GM19438 (cell line): ENCODE data around the gene CDC42EP2.
"Not testable (repeated sequence)": the region's sequence is repeated elsewhere in the genome, so short reads cannot be mapped to it uniquely, and the experiment has no call there.

ENCODE experiments used
- ATAC-seq: cut with Tn5 transposase; IDR thresholded peaks from one replicate; pipeline ENCODE4 v1.9.1; 2021; ENCODE audit warnings: low read depth; ENCODE audit not compliant: unreplicated experiment

CDC42EP2 gene

GRCh38 chr11:65317025-65317786 lies 2.5 kb downstream of the CDC42EP2 start:
- ATAC-seq: no peak

GRCh38 chr11:65320386-65321075 lies 5.9 kb downstream of the CDC42EP2 start:
- ATAC-seq: no peak

GRCh38 chr11:65321076-65321475 lies 6.4 kb downstream of the CDC42EP2 start:
- no peak for ATAC-seq

GRCh38 chr11:65321828-65322485 lies 7.3 kb downstream of the CDC42EP2 start:
- no peak for ATAC-seq

- ATAC-seq: no peak
These were observed 9.1 kb downstream of the CDC42EP2 start for GRCh38 chr11:65323813-65324212.

GRCh38 chr11:65325435-65325834 lies 10.8 kb downstream of the CDC42EP2 start:
- ATAC-seq: no peak

- no peak for ATAC-seq
These were observed 12.4 kb downstream of the CDC42EP2 start for GRCh38 chr11:65327021-65327420.

- no peak for ATAC-seq
These were observed 14.8 kb downstream of the CDC42EP2 start for GRCh38 chr11:65329478-65329877.

- ATAC-seq: no peak
These were observed 15.3 kb downstream of the CDC42EP2 start for GRCh38 chr11:65329944-65330403.

GRCh38 chr11:65330544-65330943 lies 15.9 kb downstream of the CDC42EP2 start:
- ATAC-seq: no peak

- not testable (repeated sequence) for ATAC-seq
These were observed 17.9 kb downstream of the CDC42EP2 start for GRCh38 chr11:65332591-65332990.

- ATAC-seq: no peak
These were observed 20.1 kb downstream of the CDC42EP2 start for GRCh38 chr11:65334696-65335295.

GRCh38 chr11:65338676-65339075 lies 24.0 kb downstream of the CDC42EP2 start:
- no peak for ATAC-seq

- no peak for ATAC-seq
These were observed 25.6 kb downstream of the CDC42EP2 start for GRCh38 chr11:65340226-65340625.

GRCh38 chr11:65341856-65342255 lies 27.2 kb downstream of the CDC42EP2 start:
- ATAC-seq: no peak

- no peak for ATAC-seq
These were observed 36.8 kb downstream of the CDC42EP2 start for GRCh38 chr11:65351511-65351910.

GRCh38 chr11:65352783-65353182 lies 38.1 kb downstream of the CDC42EP2 start:
- no peak for ATAC-seq

- no peak for ATAC-seq
These were observed 38.7 kb downstream of the CDC42EP2 start for GRCh38 chr11:65353376-65353775.

- no peak for ATAC-seq
These were observed 39.2 kb downstream of the CDC42EP2 start for GRCh38 chr11:65353900-65354264.

- peak; percentile 78 for ATAC-seq
These were observed 39.8 kb downstream of the CDC42EP2 start, which contains the start of gene TIGD3 for GRCh38 chr11:65354265-65355012. Gene TIGD3 (plus strand): TSS chr11:65354751. CDS start chr11:65355809, 1,058 bp downstream.
